Measurements from ENCODE around the gene ZNF385B. TPM values are rescaled to one million over a fixed set of nuclear protein-coding genes. Genes with fewer than 3 reads are reported as not detected.
"Not testable (repeated sequence)": the region's sequence is repeated elsewhere in the genome, so short reads cannot be mapped to it uniquely, and the experiment has no call there.

ZNF385B gene
- total and polyA plus RNA-seq, 9 donors, result 4.8 to 20.9 (median 9.1) TPM

- no peak overlapping the region for H3K4me3 ChIP-seq
- no peaks in the 10 kb centered on the region for H3K27me3 ChIP-seq
- no peak for TF ChIP-seq POLR2A (IDR thresholded peaks at IDR 0.05)
- DNase-seq, result no peak
- no peaks in the 10 kb centered on the region for H3K4me1 ChIP-seq (ENCODE audit: insufficient read depth)
- WGBS, 3 donors, result 91 to 97% (median 95%) methylated on average over 1 of the region's 1 CpG
- no peaks in the 10 kb centered on the region for H3K36me3 ChIP-seq
- intact Hi-C loops (cut with DNase I), result no loop called here
- H3K27ac ChIP-seq, result no peak overlapping the region
- no peaks in the 10 kb centered on the region for H3K9me3 ChIP-seq
Measured at GRCh38 chr2:179899666-179900065, 38.3 kb upstream of the ZNF385B start.

GRCh38 chr2:179898873-179899272, 37.5 kb upstream of the ZNF385B start:
- no peaks in the 10 kb centered on the region for H3K36me3 ChIP-seq
- no peak overlapping the region for H3K27ac ChIP-seq
- H3K4me1 ChIP-seq (ENCODE audit: insufficient read depth), result no peaks in the 10 kb centered on the region
- no peaks in the 10 kb centered on the region for H3K27me3 ChIP-seq
- WGBS, 3 donors, result 76 to 83% (median 82%) methylated on average over 4 of the region's 4 CpGs
- TF ChIP-seq EP300 (IDR thresholded peaks at IDR 0.05) (no peak), POLR2A (IDR thresholded peaks at IDR 0.05) (no peak), CTCF (IDR thresholded peaks at IDR 0.05) (no peak)
- intact Hi-C loops (cut with DNase I), result no loop called here
- no peaks in the 10 kb centered on the region for H3K9me3 ChIP-seq
- no peak overlapping the region for H3K4me3 ChIP-seq
- no peak for DNase-seq

GRCh38 chr2:179893616-179894015, 32.2 kb upstream of the ZNF385B start:
- 89 to 91% (median 91%) methylated on average over 3 of the region's 3 CpGs for WGBS, 3 donors
- H3K27me3 ChIP-seq, result no peaks in the 10 kb centered on the region
- no peaks in the 10 kb centered on the region for H3K9me3 ChIP-seq
- intact Hi-C loops (cut with DNase I), result no loop called here
- TF ChIP-seq POLR2A (IDR thresholded peaks at IDR 0.05), result no peak
- no peak for TF ChIP-seq CTCF (IDR thresholded peaks at IDR 0.05)
- no peak for TF ChIP-seq EP300 (IDR thresholded peaks at IDR 0.05)
- no peak for DNase-seq
- H3K4me1 ChIP-seq (ENCODE audit: insufficient read depth), result no peaks in the 10 kb centered on the region
- no peaks in the 10 kb centered on the region for H3K36me3 ChIP-seq
- no peak overlapping the region for H3K27ac ChIP-seq
- no peak overlapping the region for H3K4me3 ChIP-seq

GRCh38 chr2:179891237-179891636, 29.8 kb upstream of the ZNF385B start:
- no peak overlapping the region for H3K27ac ChIP-seq
- intact Hi-C loops (cut with DNase I), result no loop called here
- H3K4me1 ChIP-seq (ENCODE audit: insufficient read depth), result no peaks in the 10 kb centered on the region
- 86 to 93% (median 88%) methylated on average over 2 of the region's 2 CpGs for WGBS, 3 donors
- no peaks in the 10 kb centered on the region for H3K9me3 ChIP-seq
- TF ChIP-seq CTCF (IDR thresholded peaks at IDR 0.05), result no peak
- TF ChIP-seq EP300 (IDR thresholded peaks at IDR 0.05), result no peak
- no peak for TF ChIP-seq POLR2A (IDR thresholded peaks at IDR 0.05)
- no peaks in the 10 kb centered on the region for H3K36me3 ChIP-seq
- H3K4me3 ChIP-seq, result no peak overlapping the region
- no peaks in the 10 kb centered on the region for H3K27me3 ChIP-seq
- DNase-seq, result no peak

- no peak for TF ChIP-seq POLR2A (IDR thresholded peaks at IDR 0.05)
- no peak for TF ChIP-seq CTCF (IDR thresholded peaks at IDR 0.05)
- TF ChIP-seq EP300 (IDR thresholded peaks at IDR 0.05), result no peak
- Histone ChIP-seq H3K4me3 (no peak overlapping the region), H3K36me3 (no peaks in the 10 kb centered on the region), H3K4me1 (ENCODE audit: insufficient read depth) (no peaks in the 10 kb centered on the region), H3K27me3 (no peaks in the 10 kb centered on the region), H3K27ac (no peak overlapping the region), H3K9me3 (no peaks in the 10 kb centered on the region)
- intact Hi-C loops (cut with DNase I), result no loop called here
- no peak for DNase-seq
Measured at GRCh38 chr2:179890666-179891065, 29.3 kb upstream of the ZNF385B start.

- H3K27ac ChIP-seq; H3K27me3 ChIP-seq; H3K4me1 ChIP-seq (ENCODE audit: insufficient read depth); DNase-seq; H3K9me3 ChIP-seq; intact Hi-C loops (cut with DNase I); H3K4me3 ChIP-seq; H3K36me3 ChIP-seq: not testable (repeated sequence)
- 78 to 85% (median 83%) methylated on average over 6 of the region's 6 CpGs for WGBS, 3 donors
Measured at GRCh38 chr2:179888642-179889041, 27.2 kb upstream of the ZNF385B start.

Data from ovary (tissue), 9 donors.